K562 (cell line): ENCODE data around the gene AAK1.

ENCODE experiments used
- POLR2A ChIP-seq: fragments of 450-650 bp; conservative IDR thresholded peaks from 2 replicates; pipeline ENCODE4 v1.6.1; 2016
- TF ChIP-seq, protein P1 (sequence below), 3 experiments: IDR thresholded peaks in 2 of 3; conservative IDR thresholded peaks in 1 of 3; 2 replicates each; pipeline ENCODE4 v1.5.1; 2011 to 2012; ENCODE audit warnings: low read length in 3 of 3, mild to moderate bottlenecking in 3 of 3, control low read depth in 2 of 3, improper control_type of control experiment in 1 of 3, inconsistent platforms in 1 of 3, low read depth in 1 of 3, mixed read lengths in 1 of 3, moderate library complexity in 1 of 3; ENCODE audit not compliant: insufficient read depth in 2 of 3

- TF ChIP-seq, protein P1, sequence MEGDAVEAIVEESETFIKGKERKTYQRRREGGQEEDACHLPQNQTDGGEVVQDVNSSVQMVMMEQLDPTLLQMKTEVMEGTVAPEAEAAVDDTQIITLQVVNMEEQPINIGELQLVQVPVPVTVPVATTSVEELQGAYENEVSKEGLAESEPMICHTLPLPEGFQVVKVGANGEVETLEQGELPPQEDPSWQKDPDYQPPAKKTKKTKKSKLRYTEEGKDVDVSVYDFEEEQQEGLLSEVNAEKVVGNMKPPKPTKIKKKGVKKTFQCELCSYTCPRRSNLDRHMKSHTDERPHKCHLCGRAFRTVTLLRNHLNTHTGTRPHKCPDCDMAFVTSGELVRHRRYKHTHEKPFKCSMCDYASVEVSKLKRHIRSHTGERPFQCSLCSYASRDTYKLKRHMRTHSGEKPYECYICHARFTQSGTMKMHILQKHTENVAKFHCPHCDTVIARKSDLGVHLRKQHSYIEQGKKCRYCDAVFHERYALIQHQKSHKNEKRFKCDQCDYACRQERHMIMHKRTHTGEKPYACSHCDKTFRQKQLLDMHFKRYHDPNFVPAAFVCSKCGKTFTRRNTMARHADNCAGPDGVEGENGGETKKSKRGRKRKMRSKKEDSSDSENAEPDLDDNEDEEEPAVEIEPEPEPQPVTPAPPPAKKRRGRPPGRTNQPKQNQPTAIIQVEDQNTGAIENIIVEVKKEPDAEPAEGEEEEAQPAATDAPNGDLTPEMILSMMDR (IDR thresholded peaks at IDR 0.05 in 2 of 3, conservative IDR thresholded peaks at IDR 0.05 in 1 of 3; ENCODE audit: insufficient read depth in 2 of 3, low read depth in 1 of 3, low read length in 3 of 3) = no peak
- no peak for TF ChIP-seq POLR2A
Measured at GRCh38 chr2:69517410-69517809, 126.1 kb downstream of the AAK1 start.
